Measurements from ENCODE around the gene PMM1.
"Not testable (repeated sequence)": the region's sequence is repeated elsewhere in the genome, so short reads cannot be mapped to it uniquely, and the experiment has no call there.

Gene PMM1

GRCh38 chr22:41574847-41575381, 14.7 kb downstream of the PMM1 start:
- Histone ChIP-seq H3K9me3 (ENCODE audit: insufficient read depth, low read depth, low read length) (no peaks in the 10 kb centered on the region), H3K27ac (ENCODE audit: low read length) (no peak overlapping the region), H3K4me1 (ENCODE audit: insufficient read depth, low read length) (no peaks in the 10 kb centered on the region), H3K4me3 (ENCODE audit: low read length) (no peak overlapping the region), H3K9ac (ENCODE audit: low read depth, low read length) (no peak overlapping the region), H3K27me3 (ENCODE audit: insufficient read depth, low read length) (no peaks in the 10 kb centered on the region), H3K36me3 (ENCODE audit: insufficient read depth, low read depth, low read length) (no peaks in the 10 kb centered on the region)

DNA sequence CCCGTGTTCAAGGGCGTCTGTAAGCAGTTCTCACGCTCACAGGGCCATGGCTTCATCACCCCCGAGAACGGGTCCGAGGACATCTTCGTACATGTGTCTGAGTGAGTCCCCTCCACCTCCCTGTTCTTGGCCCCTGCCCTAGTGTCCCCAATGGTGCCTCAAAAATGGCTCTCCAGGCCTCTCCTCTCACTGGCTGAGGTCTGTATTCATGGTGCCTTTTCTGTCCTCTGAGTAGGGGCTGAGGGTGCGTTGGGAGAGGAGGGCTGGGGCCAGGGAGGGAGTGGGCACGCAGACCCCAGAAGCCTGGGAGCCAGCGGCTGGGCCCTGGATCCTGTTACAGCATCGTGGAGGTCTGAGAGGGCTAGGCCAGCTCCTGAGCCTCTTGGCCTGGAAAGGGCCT, 16.0 kb downstream of the PMM1 start:
- Histone ChIP-seq H3K9ac (ENCODE audit: low read depth, low read length) (no peak overlapping the region), H3K27ac (ENCODE audit: low read length) (no peak overlapping the region), H3K4me1 (ENCODE audit: insufficient read depth, low read length) (no peaks in the 10 kb centered on the region), H3K36me3 (ENCODE audit: insufficient read depth, low read depth, low read length) (no peaks in the 10 kb centered on the region), H3K4me3 (ENCODE audit: low read length) (no peak overlapping the region), H3K9me3 (ENCODE audit: insufficient read depth, low read depth, low read length) (no peaks in the 10 kb centered on the region), H3K27me3 (ENCODE audit: insufficient read depth, low read length) (no peaks in the 10 kb centered on the region)

- not testable (repeated sequence) for H3K4me1 ChIP-seq (ENCODE audit: insufficient read depth, low read length); H3K36me3 ChIP-seq (ENCODE audit: insufficient read depth, low read depth, low read length); H3K27ac ChIP-seq (ENCODE audit: low read length); H3K9me3 ChIP-seq (ENCODE audit: insufficient read depth, low read depth, low read length); H3K27me3 ChIP-seq (ENCODE audit: insufficient read depth, low read length); H3K4me3 ChIP-seq (ENCODE audit: low read length); H3K9ac ChIP-seq (ENCODE audit: low read depth, low read length)
These were observed 17.3 kb downstream of the PMM1 start for GRCh38 chr22:41572305-41572704.

DNA sequence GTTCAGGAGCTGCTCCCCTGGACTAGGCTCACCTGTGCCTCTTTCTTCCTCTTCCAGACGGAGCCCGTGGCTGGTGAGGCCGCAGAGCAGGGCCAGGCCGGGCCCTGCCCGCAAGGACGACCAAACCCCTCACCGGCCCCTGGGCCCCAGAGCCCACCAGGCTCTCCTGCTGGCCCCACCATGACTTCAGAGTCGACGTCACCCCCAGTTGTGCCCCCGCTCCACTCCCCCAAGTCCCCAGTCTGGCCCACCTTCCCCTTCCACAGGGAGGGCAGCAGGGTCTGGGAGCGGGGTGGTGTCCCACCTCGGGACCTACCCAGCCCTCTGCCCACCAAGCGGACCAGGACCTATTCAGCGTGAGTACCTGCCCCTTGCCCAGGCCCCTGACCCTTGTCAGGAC, 17.9 kb downstream of the PMM1 start:
- Histone ChIP-seq H3K36me3 (ENCODE audit: insufficient read depth, low read depth, low read length) (no peaks in the 10 kb centered on the region), H3K27me3 (ENCODE audit: insufficient read depth, low read length) (no peaks in the 10 kb centered on the region), H3K4me3 (ENCODE audit: low read length) (no peak overlapping the region), H3K9me3 (ENCODE audit: insufficient read depth, low read depth, low read length) (no peaks in the 10 kb centered on the region), H3K9ac (ENCODE audit: low read depth, low read length) (no peak overlapping the region), H3K27ac (ENCODE audit: low read length) (no peak overlapping the region), H3K4me1 (ENCODE audit: insufficient read depth, low read length) (no peaks in the 10 kb centered on the region)

DNA sequence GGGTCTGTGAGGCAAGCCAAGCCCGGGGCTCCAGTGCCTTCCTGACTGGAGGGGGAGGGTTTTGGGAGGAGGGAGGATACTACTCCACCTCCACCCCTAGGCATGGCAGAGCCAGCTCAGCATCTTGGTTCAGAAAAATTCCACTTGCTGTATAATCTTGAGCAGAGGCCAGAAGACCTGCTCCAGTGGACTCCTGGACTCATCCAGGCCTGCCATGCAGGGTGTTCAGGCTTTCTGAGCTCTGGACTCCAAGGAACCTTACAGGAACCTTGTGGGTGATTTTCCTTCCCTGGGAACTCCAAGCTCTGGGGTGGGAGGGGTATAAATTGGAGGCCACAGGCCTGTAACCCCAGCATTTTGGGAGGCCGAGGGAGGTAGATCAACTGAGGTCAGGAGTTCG, 19.4 kb downstream of the PMM1 start:
- Histone ChIP-seq H3K9me3 (ENCODE audit: insufficient read depth, low read depth, low read length) (no peaks in the 10 kb centered on the region), H3K27ac (ENCODE audit: low read length) (no peak overlapping the region), H3K4me3 (ENCODE audit: low read length) (no peak overlapping the region), H3K27me3 (ENCODE audit: insufficient read depth, low read length) (no peaks in the 10 kb centered on the region), H3K9ac (ENCODE audit: low read depth, low read length) (no peak overlapping the region), H3K36me3 (ENCODE audit: insufficient read depth, low read depth, low read length) (no peaks in the 10 kb centered on the region), H3K4me1 (ENCODE audit: insufficient read depth, low read length) (no peaks in the 10 kb centered on the region)

- Histone ChIP-seq H3K4me1 (ENCODE audit: insufficient read depth, low read length) (no peaks in the 10 kb centered on the region), H3K9ac (ENCODE audit: low read depth, low read length) (no peak overlapping the region), H3K27me3 (ENCODE audit: insufficient read depth, low read length) (no peaks in the 10 kb centered on the region)
These were observed 20.8 kb downstream of the PMM1 start for GRCh38 chr22:41568811-41569210.

GRCh38 chr22:41567512-41567768, 22.2 kb downstream of the PMM1 start:
- Histone ChIP-seq H3K36me3 (ENCODE audit: insufficient read depth, low read depth, low read length) (no peaks in the 10 kb centered on the region), H3K4me1 (ENCODE audit: insufficient read depth, low read length) (peaks cover 5% of the 10 kb centered on the region), H3K4me3 (ENCODE audit: low read length) (no peak overlapping the region), H3K9ac (ENCODE audit: low read depth, low read length) (no peak overlapping the region), H3K27me3 (ENCODE audit: insufficient read depth, low read length) (no peaks in the 10 kb centered on the region), H3K27ac (ENCODE audit: low read length) (no peak overlapping the region), H3K9me3 (ENCODE audit: insufficient read depth, low read depth, low read length) (no peaks in the 10 kb centered on the region)

More at GRCh38 chr22:41568811-41569210, 20.8 kb downstream of the PMM1 start:
- Histone ChIP-seq H3K4me3 (ENCODE audit: low read length) (no peak overlapping the region), H3K27ac (ENCODE audit: low read length) (no peak overlapping the region), H3K36me3 (ENCODE audit: insufficient read depth, low read depth, low read length) (no peaks in the 10 kb centered on the region), H3K9me3 (ENCODE audit: insufficient read depth, low read depth, low read length) (no peaks in the 10 kb centered on the region)

GRCh38 chr22:41565403-41566054, 24.1 kb downstream of the PMM1 start:
- no peak overlapping the region for H3K4me3 ChIP-seq (ENCODE audit: low read length)
- no peaks in the 10 kb centered on the region for H3K9me3 ChIP-seq (ENCODE audit: insufficient read depth, low read depth, low read length)
- no peak overlapping the region for H3K27ac ChIP-seq (ENCODE audit: low read length)
- no peaks in the 10 kb centered on the region for H3K27me3 ChIP-seq (ENCODE audit: insufficient read depth, low read length)
- H3K36me3 ChIP-seq (ENCODE audit: insufficient read depth, low read depth, low read length): no peaks in the 10 kb centered on the region
- no peak overlapping the region for H3K9ac ChIP-seq (ENCODE audit: low read depth, low read length)
- H3K4me1 ChIP-seq (ENCODE audit: insufficient read depth, low read length): peaks cover 20% of the 10 kb centered on the region

DNA sequence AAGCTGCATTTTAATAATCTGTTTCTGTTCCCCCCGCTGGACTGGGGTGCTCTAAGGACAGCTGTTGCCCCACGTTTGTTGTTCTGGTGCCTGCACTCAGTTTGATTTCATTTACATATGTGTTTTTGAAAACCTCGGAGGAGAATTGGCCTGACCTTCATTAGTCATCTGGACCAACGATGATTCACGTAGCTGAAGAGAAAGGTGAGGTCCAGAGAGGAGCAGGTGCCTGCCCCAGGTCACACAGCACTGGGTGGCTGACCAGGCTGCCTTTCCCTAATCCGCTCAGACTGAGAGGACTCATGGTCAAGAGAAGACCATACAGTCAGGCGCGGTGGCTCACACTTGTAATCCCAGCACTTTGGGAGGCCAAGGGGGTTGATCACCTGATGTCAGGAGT, 25.1 kb downstream of the PMM1 start:
- Histone ChIP-seq H3K27ac (ENCODE audit: low read length) (no peak overlapping the region), H3K4me1 (ENCODE audit: insufficient read depth, low read length) (peaks cover 25% of the 10 kb centered on the region), H3K36me3 (ENCODE audit: insufficient read depth, low read depth, low read length) (no peaks in the 10 kb centered on the region), H3K27me3 (ENCODE audit: insufficient read depth, low read length) (no peaks in the 10 kb centered on the region), H3K9ac (ENCODE audit: low read depth, low read length) (no peak overlapping the region), H3K4me3 (ENCODE audit: low read length) (no peak overlapping the region), H3K9me3 (ENCODE audit: insufficient read depth, low read depth, low read length) (no peaks in the 10 kb centered on the region)

- Histone ChIP-seq H3K9me3 (ENCODE audit: insufficient read depth, low read depth, low read length) (no peaks in the 10 kb centered on the region), H3K4me1 (ENCODE audit: insufficient read depth, low read length) (peaks cover 25% of the 10 kb centered on the region), H3K4me3 (ENCODE audit: low read length) (no peak overlapping the region), H3K36me3 (ENCODE audit: insufficient read depth, low read depth, low read length) (no peaks in the 10 kb centered on the region), H3K9ac (ENCODE audit: low read depth, low read length) (no peak overlapping the region), H3K27me3 (ENCODE audit: insufficient read depth, low read length) (no peaks in the 10 kb centered on the region), H3K27ac (ENCODE audit: low read length) (no peak overlapping the region)
These were observed 26.5 kb downstream of the PMM1 start for GRCh38 chr22:41563051-41563711.

- no peaks in the 10 kb centered on the region for H3K27me3 ChIP-seq (ENCODE audit: insufficient read depth, low read length)
- H3K4me3 ChIP-seq (ENCODE audit: low read length): no peak overlapping the region
- no peak overlapping the region for H3K27ac ChIP-seq (ENCODE audit: low read length)
- H3K9ac ChIP-seq (ENCODE audit: low read depth, low read length): no peak overlapping the region
- H3K36me3 ChIP-seq (ENCODE audit: insufficient read depth, low read depth, low read length): no peaks in the 10 kb centered on the region
- peaks cover 25% of the 10 kb centered on the region for H3K4me1 ChIP-seq (ENCODE audit: insufficient read depth, low read length)
- no peaks in the 10 kb centered on the region for H3K9me3 ChIP-seq (ENCODE audit: insufficient read depth, low read depth, low read length)
These were observed 27.2 kb downstream of the PMM1 start for GRCh38 chr22:41562461-41562860.

GRCh38 chr22:41561788-41562187, 27.9 kb downstream of the PMM1 start:
- no peak overlapping the region for H3K27ac ChIP-seq (ENCODE audit: low read length)
- 0 out of 2 replicates have a peak overlapping the region, but pooled peaks have one; percentile 55 for H3K4me3 ChIP-seq (ENCODE audit: low read length)
- peaks cover 25% of the 10 kb centered on the region for H3K4me1 ChIP-seq (ENCODE audit: insufficient read depth, low read length)
- no peaks in the 10 kb centered on the region for H3K36me3 ChIP-seq (ENCODE audit: insufficient read depth, low read depth, low read length)
- no peaks in the 10 kb centered on the region for H3K9me3 ChIP-seq (ENCODE audit: insufficient read depth, low read depth, low read length)
- no peak overlapping the region for H3K9ac ChIP-seq (ENCODE audit: low read depth, low read length)
- no peaks in the 10 kb centered on the region for H3K27me3 ChIP-seq (ENCODE audit: insufficient read depth, low read length)
